Fibroblast of villous mesenchyme (primary cell): ENCODE measurements around the gene ACTR10. TPM values are rescaled to one million over a fixed set of nuclear protein-coding genes. Genes with fewer than 3 reads are reported as not detected.

Experiments
- DNase-seq: peaks from one replicate; pipeline ENCODE4 v3.0.0-alpha.2; 2010; ENCODE audit warnings: low read depth
- H3K4me3 ChIP-seq: 2 replicates; pipeline ENCODE4 v1.5.1; 2011; ENCODE audit warnings: low read depth, mild to moderate bottlenecking, low read length
- total RNA-seq: library from RNA; depleted of rRNA; stranded (reverse); fragments of >200 nt; gene quantifications from 2 replicates; pipeline ENCODE4 v1.2.3, GENCODE V29; 2012
- TF ChIP-seq, protein P1 (sequence below): IDR thresholded peaks from 2 replicates; pipeline ENCODE4 v1.5.1; 2012; ENCODE audit warnings: low read depth, mild to moderate bottlenecking, low read length; ENCODE audit not compliant: insufficient read depth

Gene ACTR10
- total RNA-seq, 1 donor = 57.0 TPM

- no peak for DNase-seq
- TF ChIP-seq, protein P1, sequence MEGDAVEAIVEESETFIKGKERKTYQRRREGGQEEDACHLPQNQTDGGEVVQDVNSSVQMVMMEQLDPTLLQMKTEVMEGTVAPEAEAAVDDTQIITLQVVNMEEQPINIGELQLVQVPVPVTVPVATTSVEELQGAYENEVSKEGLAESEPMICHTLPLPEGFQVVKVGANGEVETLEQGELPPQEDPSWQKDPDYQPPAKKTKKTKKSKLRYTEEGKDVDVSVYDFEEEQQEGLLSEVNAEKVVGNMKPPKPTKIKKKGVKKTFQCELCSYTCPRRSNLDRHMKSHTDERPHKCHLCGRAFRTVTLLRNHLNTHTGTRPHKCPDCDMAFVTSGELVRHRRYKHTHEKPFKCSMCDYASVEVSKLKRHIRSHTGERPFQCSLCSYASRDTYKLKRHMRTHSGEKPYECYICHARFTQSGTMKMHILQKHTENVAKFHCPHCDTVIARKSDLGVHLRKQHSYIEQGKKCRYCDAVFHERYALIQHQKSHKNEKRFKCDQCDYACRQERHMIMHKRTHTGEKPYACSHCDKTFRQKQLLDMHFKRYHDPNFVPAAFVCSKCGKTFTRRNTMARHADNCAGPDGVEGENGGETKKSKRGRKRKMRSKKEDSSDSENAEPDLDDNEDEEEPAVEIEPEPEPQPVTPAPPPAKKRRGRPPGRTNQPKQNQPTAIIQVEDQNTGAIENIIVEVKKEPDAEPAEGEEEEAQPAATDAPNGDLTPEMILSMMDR = no peak
- no peak overlapping the region for H3K4me3 ChIP-seq
Observed at GRCh38 chr14:58270628-58271027, 70.7 kb downstream of the ACTR10 start.

- TF ChIP-seq, protein P1 = peak; percentile 20
Observed at GRCh38 chr14:58272588-58273372, 72.8 kb downstream of the ACTR10 start.

GRCh38 chr14:58274881-58275280 lies 74.9 kb downstream of the ACTR10 start:
- no peak for DNase-seq
- TF ChIP-seq, protein P1 = no peak
- no peak overlapping the region for H3K4me3 ChIP-seq

More at GRCh38 chr14:58272588-58273372, 72.8 kb downstream of the ACTR10 start:
- DNase-seq = no peak
- no peak overlapping the region for H3K4me3 ChIP-seq

- TF ChIP-seq, protein P1 = no peak
- no peak overlapping the region for H3K4me3 ChIP-seq
- DNase-seq = no peak
Observed at GRCh38 chr14:58275527-58276190, 75.7 kb downstream of the ACTR10 start.

DNA sequence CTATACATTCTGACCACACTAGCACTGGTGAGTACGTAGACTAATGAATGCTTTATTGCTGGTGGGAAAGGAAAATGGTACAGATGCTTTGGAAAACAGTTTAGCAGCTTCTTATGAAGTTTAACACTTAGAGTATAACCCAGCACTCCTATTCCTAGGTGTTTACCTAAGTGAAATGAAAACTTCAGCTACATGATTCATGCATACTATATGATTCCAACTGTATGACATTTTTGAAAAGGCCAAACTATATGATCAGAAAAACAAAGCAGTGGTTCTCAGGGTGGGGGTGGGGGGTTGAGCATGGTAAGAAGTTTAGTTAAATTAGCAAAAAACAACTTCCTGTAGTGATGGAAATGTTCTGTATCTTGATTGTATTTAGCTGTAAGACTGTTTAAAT lies 76.3 kb downstream of the ACTR10 start:
- TF ChIP-seq, protein P1 = no peak
- no peak for DNase-seq
- no peak overlapping the region for H3K4me3 ChIP-seq

GRCh38 chr14:58278177-58278576 lies 78.2 kb downstream of the ACTR10 start:
- DNase-seq = no peak
- no peak overlapping the region for H3K4me3 ChIP-seq
- TF ChIP-seq, protein P1 = no peak
